Posterior vena cava (tissue), 2 donors: ENCODE results near the gene CERS6. TPM values are rescaled to one million over a fixed set of nuclear protein-coding genes. Genes with fewer than 3 reads are reported as not detected.

Source experiments
- DNase-seq: peaks from one replicate; pipeline ENCODE4 v3.0.0-alpha.2; 2020; ENCODE audit warnings: low spot score
- intact Hi-C, 2 donors: fragments of 100-400 bp; cut with DNase I; formaldehyde crosslinking; loops; one replicate each; pipeline versions ENCODE4 v1.14.1 to v1.14.2; 2022 to 2023
- total RNA-seq, 2 donors: library from RNA; stranded (reverse); fragmentation: NEBNext Ultra II Directional; extraction: Animal tissue kit (Norgen Biotek cat#: 25700); gene quantifications; one replicate each; pipeline ENCODE4 v1.2.1, GENCODE V29; 2021
- donor health status: DM: yes; HTN: yes; CAD: no.
- donor health status: DM: yes; HTN: yes; CAD: no.

CERS6 gene
- total RNA-seq, 2 donors from 2014 or later, result 13.2 to 18.2 TPM

DNA sequence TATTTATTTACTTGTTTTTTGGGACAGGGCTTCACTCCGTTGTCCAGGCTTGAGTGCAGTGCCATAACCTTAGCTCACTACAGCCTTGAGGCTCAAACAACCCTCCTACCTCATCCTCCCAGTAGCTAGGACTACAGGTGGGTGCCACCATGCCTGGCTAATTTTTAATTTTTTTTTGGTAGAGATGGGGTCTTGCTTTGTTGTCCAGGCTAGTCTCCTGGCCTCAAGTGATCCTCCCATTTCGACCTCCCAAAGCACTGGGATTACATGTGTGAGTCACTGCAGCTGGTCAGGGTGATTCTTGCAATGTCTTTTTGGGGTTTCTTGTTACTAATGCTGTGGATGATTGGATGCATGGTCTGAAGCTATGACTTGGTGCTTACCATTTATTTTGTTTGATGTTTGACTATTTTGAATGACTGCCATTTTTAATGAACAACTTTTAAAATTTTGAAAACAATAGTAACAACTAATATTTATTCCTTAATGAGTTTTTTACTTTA lies 6.5 kb downstream of the CERS6 start:
- intact Hi-C loops, result loop anchor here in 1 of 2 donors (5.0 kb wide), 1 partner anchor 1125 kb away; no protein-coding TSS in a partner anchor
- DNase-seq, result no peak

- intact Hi-C loops, result no loop called here
- DNase-seq, result no peak
Observed at GRCh38 chr2:168465594-168465993, 9.5 kb downstream of the CERS6 start.

DNA sequence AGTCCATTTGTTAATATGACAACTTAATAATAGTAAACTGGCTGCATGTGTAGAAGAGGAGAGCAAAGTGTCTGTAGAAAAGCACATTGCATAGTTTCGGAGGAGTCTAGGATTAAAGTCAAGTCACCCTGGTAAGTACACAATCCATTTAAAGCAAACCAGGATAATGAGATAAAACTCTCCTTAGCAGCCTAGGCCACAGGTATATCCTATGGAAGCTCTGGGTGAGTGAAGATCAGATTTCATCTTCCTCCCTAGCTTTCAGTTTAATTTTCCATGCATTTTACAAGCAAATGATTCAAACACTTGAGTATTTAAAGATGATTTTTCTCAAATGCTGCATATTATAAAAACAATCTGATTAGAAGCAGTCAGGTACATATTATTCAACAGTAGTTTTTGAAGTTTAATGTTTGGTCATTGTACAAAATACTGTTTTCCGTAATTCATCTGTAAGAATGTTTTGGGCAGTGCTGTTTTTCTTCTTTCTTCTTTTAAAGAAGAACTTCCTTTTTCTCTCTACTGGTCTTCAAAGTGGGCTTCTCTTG lies 10.2 kb downstream of the CERS6 start:
- no peak for DNase-seq

DNA sequence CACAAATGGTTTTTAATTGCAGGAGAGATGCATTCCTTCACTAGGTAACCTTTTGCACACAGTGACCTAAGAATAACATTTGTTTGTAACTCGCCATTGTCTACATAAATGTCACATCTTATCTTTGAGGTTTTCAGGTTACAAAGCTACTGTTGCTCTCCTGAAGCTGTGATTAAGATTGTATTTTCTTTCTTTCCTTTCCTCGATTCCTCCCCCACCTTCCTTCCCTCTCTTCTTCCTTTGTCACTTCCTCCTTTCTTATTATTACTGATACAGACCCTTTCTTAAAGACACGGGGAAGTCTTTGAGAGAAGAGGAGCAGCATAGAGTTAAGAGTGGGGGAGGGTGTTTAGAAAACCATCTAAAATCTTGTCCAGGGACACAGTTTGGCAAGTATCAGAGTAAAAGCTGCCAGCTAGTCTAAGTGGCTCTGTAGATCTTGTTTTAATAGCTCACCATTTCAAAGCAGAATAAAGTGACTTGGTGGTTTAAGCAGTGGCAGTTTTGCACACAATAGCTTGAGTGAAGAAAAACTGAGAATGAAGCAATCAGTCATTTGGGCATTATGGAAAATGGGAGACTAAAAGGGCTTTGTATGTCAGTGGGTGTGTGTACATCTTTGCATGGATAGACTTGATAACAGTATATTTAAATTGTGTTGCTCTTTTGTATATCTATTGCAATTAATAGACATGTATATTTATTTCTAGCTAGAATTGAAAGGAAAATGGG lies 10.9 kb downstream of the CERS6 start:
- no peak for DNase-seq
- intact Hi-C loops, result no loop called here

More for the DNA sequence above, 10.2 kb downstream of the CERS6 start:
- intact Hi-C loops, result no loop called here

DNA sequence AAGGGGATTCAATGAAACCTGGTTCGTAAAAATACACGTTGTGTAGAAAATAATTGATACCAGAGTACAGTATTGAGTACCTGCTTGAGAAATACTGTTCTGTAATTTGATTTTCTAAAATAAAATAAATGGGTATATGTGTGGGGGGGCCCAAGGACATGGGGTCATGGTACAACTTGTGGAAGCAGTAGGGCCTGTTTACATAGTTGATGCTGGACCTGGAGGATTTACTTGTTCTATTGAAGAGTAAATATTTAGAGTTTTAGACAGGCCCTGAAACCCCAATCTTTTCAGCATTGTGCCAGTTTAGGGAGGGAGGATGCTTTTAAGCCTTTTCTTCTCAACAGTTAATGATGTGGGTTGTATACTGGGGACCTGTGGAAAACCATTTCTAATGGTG lies 11.7 kb downstream of the CERS6 start:
- no peak for DNase-seq
- intact Hi-C loops, result no loop called here

DNA sequence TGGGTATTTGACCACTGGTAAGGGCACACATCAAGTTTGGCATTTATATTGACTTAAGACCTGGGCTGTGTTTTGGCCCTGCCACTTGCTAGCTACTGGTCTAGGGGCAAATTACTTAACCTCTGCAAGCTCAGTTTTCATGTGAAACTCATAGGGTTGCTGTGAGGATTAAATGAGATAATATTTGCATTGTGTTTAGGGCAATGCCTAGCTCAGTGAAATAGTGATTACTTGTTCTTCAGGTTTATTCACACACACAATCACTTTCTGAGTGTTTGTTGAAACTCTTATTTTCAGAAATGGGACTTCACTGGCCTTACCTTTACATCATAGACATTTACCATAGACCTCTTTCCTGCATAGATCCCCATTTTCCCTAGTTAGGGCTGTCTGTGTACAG lies 12.3 kb downstream of the CERS6 start:
- intact Hi-C loops, result no loop called here

GRCh38 chr2:168469281-168469988 lies 13.4 kb downstream of the CERS6 start:
- no peak for DNase-seq

More for the DNA sequence above, 12.3 kb downstream of the CERS6 start:
- no peak for DNase-seq

GRCh38 chr2:168470320-168471162 lies 14.5 kb downstream of the CERS6 start:
- intact Hi-C loops, result no loop called here
- DNase-seq, result no peak

More at GRCh38 chr2:168469281-168469988, 13.4 kb downstream of the CERS6 start:
- intact Hi-C loops, result no loop called here

DNA sequence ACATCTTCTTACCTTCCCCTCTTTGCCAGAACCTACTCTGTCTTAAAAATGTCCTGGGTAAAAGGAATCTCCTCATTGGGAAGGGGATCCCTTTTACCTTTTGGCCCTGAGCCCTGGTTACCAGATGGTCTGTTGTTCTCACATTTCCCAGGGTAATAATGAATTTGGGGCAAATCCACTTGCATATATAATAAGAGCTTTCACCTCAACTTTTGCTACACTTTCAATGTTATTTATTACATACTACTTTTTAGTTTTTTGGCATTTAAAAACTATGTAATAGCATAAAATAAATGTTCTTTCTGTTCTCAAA lies 15.0 kb downstream of the CERS6 start:
- intact Hi-C loops, result no loop called here
- DNase-seq, result no peak

- DNase-seq, result no peak
- intact Hi-C loops, result no loop called here
Observed at GRCh38 chr2:168475636-168476035, 19.6 kb downstream of the CERS6 start.

GRCh38 chr2:168478206-168478605 lies 22.1 kb downstream of the CERS6 start:
- intact Hi-C loops, result no loop called here
- no peak for DNase-seq

GRCh38 chr2:168480356-168480755 lies 24.3 kb downstream of the CERS6 start:
- no peak for DNase-seq
- intact Hi-C loops, result no loop called here

- intact Hi-C loops, result no loop called here
- no peak for DNase-seq
Observed at GRCh38 chr2:168480825-168481585, 24.9 kb downstream of the CERS6 start.

- DNase-seq, result no peak
- intact Hi-C loops, result no loop called here
Observed at GRCh38 chr2:168482269-168482668, 26.2 kb downstream of the CERS6 start.

DNA sequence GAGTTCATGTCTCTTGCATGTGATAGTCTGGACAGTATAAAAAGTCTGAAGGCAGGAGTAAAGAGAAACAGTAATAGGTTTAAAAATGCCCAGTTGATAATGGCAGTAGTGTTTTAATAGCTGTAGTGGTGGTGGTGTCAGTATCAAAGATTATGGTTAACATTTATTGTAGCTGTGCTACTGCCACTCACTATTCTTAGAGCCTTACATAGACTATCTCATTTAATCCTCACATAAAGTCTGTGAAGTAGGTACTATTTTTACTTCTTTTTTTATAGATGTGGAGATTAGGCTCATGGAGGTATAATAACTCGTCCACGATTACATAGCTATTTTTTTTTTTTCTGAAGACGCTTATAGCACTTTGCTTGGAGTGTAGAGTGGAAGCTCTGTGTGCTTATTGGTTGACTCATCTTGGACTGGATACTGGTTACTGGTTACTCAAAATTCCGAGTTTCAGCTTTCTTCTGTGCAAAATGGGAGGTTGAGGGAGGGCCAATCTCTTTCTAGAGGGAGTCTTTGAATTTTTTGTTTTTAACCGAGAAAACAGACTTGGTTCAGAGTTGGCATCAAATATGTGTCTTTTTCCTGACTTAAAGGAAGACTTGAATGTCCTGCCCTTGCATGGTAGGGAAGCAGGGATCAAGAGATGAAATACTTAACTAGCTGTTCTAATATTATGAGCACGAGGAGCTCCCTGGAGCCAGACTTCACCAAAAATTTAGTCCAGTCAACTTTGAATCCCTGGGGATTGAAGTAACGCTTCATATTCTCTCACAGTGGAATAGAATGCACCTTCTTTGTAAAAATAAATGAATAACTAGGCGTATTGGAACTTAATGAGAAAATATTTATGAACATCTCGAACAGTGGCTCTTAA lies 27.1 kb downstream of the CERS6 start:
- intact Hi-C loops, result no loop called here
- DNase-seq, result no peak

GRCh38 chr2:168486477-168486876 lies 30.4 kb downstream of the CERS6 start:
- DNase-seq, result no peak
- intact Hi-C loops, result no loop called here

- no peak for DNase-seq
- intact Hi-C loops, result no loop called here
Observed at GRCh38 chr2:168490015-168490874, 34.2 kb downstream of the CERS6 start.
